Measurements from ENCODE around the gene GALR3. TPM values are rescaled to one million over a fixed set of nuclear protein-coding genes. Genes with fewer than 3 reads are reported as not detected.
A peak's percentile ranks its signal among the peaks of the same experiment; 100 is the strongest.

The GALR3 gene
- total RNA-seq, 1 experiment from 2014 or later: not detected

GRCh38 chr22:37824674-37825641 lies 1.8 kb downstream of the GALR3 start:
- DNase-seq: peak; percentile 91
- peak overlapping the region; percentile 50 for H3K4me3 ChIP-seq (ENCODE audit: insufficient read depth, low read depth, low read length)
- H3K36me3 ChIP-seq (replicated peaks; ENCODE audit: control insufficient read depth, insufficient read depth, low read length): no peaks in the 10 kb centered on the region
- peaks cover 34% of the 10 kb centered on the region for H3K27me3 ChIP-seq (ENCODE audit: control insufficient read depth, insufficient read depth, low read length)

DNA sequence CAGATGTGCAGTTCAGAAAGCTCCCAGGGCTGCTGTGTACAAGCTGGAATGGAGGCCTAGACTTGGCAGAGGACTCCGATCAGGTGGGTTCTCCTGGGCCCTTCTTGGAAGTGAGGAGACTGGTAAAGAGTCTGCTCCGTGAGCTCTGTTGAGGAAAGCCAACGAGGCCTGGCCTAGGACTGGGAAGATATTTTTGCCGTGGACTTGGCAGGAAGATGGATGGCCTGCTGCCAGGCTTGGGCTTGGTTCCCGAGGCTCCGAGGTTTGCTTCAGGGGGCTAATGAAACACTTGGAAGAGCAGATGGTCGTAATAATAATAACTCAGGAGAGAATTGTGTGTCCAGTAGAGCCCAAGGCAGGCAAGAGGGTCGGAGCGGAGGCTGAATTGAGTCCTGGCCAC lies 3.9 kb downstream of the GALR3 start:
- no peak overlapping the region for H3K4me3 ChIP-seq (ENCODE audit: insufficient read depth, low read depth, low read length)
- peaks cover 26% of the 10 kb centered on the region for H3K27me3 ChIP-seq (ENCODE audit: control insufficient read depth, insufficient read depth, low read length)
- peaks cover 6% of the 10 kb centered on the region for H3K36me3 ChIP-seq (replicated peaks; ENCODE audit: control insufficient read depth, insufficient read depth, low read length)
- DNase-seq: peak; percentile 36

GRCh38 chr22:37830093-37830842 lies 7.1 kb downstream of the GALR3 start:
- peak; percentile 54 for DNase-seq
- no peak overlapping the region for H3K4me3 ChIP-seq (ENCODE audit: insufficient read depth, low read depth, low read length)
- peaks cover 5% of the 10 kb centered on the region for H3K27me3 ChIP-seq (ENCODE audit: control insufficient read depth, insufficient read depth, low read length)
- peaks cover 11% of the 10 kb centered on the region for H3K36me3 ChIP-seq (replicated peaks; ENCODE audit: control insufficient read depth, insufficient read depth, low read length)

DNA sequence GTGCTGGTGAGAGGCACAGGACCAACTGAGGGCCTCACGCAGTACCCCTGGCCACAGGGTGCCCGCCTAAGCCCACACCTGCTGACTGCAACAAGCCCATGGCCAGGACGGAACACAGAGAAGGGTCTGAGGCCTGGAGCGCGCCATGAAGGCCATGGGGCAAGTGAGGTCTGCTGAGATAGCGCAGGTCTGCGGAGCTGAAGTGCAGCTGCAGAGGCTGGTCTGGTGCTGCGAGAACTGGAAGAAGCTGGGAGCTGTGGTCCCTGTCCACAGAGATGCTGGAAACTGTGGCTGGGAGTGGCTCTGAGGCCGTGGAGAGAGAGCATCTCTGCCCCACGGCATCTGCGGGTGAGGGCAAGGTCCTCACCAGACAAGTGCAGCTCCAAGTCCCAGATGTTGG lies 8.3 kb downstream of the GALR3 start:
- DNase-seq: no peak
- Histone ChIP-seq H3K36me3 (replicated peaks; ENCODE audit: control insufficient read depth, insufficient read depth, low read length) (peaks cover 11% of the 10 kb centered on the region), H3K4me3 (ENCODE audit: insufficient read depth, low read depth, low read length) (no peak overlapping the region), H3K27me3 (ENCODE audit: control insufficient read depth, insufficient read depth, low read length) (no peaks in the 10 kb centered on the region)

DNA sequence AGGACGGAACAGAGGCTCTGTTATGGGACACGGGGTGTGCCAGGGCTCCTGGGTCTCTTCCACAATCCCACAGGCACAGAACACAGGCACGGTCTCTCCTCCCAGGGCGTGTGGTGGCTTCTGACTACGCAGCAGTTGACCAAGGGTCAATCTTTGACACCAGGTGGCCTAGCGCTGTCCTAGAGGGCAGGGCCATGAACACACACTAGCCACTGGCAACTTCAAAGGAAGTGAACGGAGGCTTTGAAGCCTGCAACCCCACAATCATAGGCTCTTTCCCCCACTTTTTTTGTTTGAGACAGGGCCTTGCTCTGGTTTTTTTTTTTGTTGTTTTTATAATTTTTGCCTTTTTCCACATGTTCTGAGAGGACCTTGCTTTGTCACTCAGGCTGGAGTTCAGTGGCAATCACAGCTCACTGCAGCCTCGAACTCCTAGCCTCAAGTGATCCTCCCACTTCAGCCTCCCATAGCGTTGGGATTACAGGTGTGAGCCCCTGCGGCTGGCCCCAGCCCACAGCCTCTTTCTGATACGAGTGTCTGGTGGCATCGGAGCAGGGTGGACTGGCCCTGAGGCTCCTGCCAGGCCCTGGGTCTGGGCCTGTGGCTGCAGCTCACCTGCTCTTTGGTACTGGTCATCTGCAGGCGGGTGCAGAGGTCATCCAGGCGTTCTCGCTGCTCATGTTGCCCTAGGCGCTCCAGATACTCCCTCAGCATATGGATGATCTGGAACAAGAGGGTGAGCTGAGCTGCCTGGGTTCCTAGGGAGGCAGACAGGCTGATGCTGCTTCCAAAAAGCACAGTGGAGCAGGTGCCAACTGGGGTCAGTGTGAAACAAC lies 9.1 kb downstream of the GALR3 start:
- Histone ChIP-seq H3K36me3 (replicated peaks; ENCODE audit: control insufficient read depth, insufficient read depth, low read length) (peaks cover 11% of the 10 kb centered on the region), H3K4me3 (ENCODE audit: insufficient read depth, low read depth, low read length) (no peak overlapping the region), H3K27me3 (ENCODE audit: control insufficient read depth, insufficient read depth, low read length) (no peaks in the 10 kb centered on the region)
- no peak for DNase-seq

- Histone ChIP-seq H3K36me3 (replicated peaks; ENCODE audit: control insufficient read depth, insufficient read depth, low read length) (peaks cover 1% of the 10 kb centered on the region; the same call in 1 of the 2 replicates), H3K27me3 (ENCODE audit: control insufficient read depth, insufficient read depth, low read length) (no peaks in the 10 kb centered on the region), H3K4me3 (ENCODE audit: insufficient read depth, low read depth, low read length) (no peak overlapping the region)
- DNase-seq: no peak
Observed at GRCh38 chr22:37842015-37842793, 19.0 kb downstream of the GALR3 start.

DNA sequence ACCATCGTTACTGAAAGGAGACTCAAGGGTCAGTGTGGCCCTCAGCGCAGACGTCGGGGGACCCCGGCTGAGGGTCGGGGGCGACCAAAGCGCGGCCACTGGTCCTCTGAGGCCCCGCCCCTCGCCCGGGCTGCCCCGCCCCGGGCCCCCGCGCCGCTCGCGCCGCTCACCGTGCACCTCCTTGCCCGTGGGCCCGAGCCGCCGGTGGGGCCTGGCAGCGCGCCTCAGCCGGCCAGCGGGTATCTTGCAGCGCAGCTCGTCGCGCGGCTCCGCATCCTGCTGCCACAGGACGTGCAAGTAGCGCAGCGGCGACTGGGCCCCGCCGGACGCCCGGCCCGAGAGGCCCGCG lies 20.5 kb downstream of the GALR3 start:
- H3K27me3 ChIP-seq (ENCODE audit: control insufficient read depth, insufficient read depth, low read length): no peaks in the 10 kb centered on the region
- peak; percentile 90 for DNase-seq

DNA sequence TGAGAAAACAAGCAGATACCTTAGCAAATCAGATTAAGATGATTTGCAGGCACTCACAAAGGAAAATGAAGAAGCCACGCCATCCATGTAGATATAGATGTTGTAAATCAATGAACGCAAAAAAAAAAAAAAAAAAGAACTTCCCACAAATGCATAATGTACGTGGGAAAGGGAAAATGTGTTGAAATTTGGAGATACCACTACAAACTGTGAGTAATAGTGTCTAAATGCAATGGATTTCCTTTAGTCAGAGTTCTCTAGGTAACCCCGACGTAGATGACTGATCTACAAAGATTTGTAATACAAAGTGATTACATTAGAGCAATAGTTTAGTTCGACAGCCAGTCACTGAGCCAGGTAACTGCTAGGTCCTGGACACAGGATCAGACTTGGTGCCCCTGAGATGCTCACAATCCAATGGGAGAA lies 21.7 kb downstream of the GALR3 start:
- H3K4me3 ChIP-seq (ENCODE audit: insufficient read depth, low read depth, low read length): peak overlapping the region; percentile 16; the same call in 1 of the 2 replicates
- 0 out of 2 replicates have a peak, but pooled peaks cover under 1% of the 10 kb centered on the region for H3K36me3 ChIP-seq (replicated peaks; ENCODE audit: control insufficient read depth, insufficient read depth, low read length)
- H3K27me3 ChIP-seq (ENCODE audit: control insufficient read depth, insufficient read depth, low read length): no peaks in the 10 kb centered on the region
- no peak for DNase-seq

More for the DNA sequence above, 20.5 kb downstream of the GALR3 start:
- 0 out of 2 replicates have a peak, but pooled peaks cover 1% of the 10 kb centered on the region for H3K36me3 ChIP-seq (replicated peaks; ENCODE audit: control insufficient read depth, insufficient read depth, low read length)
- peak overlapping the region; percentile 75 for H3K4me3 ChIP-seq (ENCODE audit: insufficient read depth, low read depth, low read length)

GRCh38 chr22:37846433-37846832 lies 23.3 kb downstream of the GALR3 start:
- no peaks in the 10 kb centered on the region for H3K27me3 ChIP-seq (ENCODE audit: control insufficient read depth, insufficient read depth, low read length)
- H3K36me3 ChIP-seq (replicated peaks; ENCODE audit: control insufficient read depth, insufficient read depth, low read length): peaks cover 7% of the 10 kb centered on the region
- DNase-seq: no peak
- H3K4me3 ChIP-seq (ENCODE audit: insufficient read depth, low read depth, low read length): no peak overlapping the region

- DNase-seq: no peak
- H3K36me3 ChIP-seq (replicated peaks; ENCODE audit: control insufficient read depth, insufficient read depth, low read length): peaks cover 21% of the 10 kb centered on the region
- no peaks in the 10 kb centered on the region for H3K27me3 ChIP-seq (ENCODE audit: control insufficient read depth, insufficient read depth, low read length)
- peak overlapping the region; percentile 87 for H3K4me3 ChIP-seq (ENCODE audit: insufficient read depth, low read depth, low read length)
Observed at GRCh38 chr22:37848587-37849088, 25.5 kb downstream of the GALR3 start.

GRCh38 chr22:37849089-37849751 lies 26.0 kb downstream of the GALR3 start, which contains the start of gene EIF3L:
Gene EIF3L, plus strand, starts transcription at chr22:37849419. Its CDS starts 31 bp downstream, at chr22:37849450.
- DNase-seq: peak; percentile 97
- H3K36me3 ChIP-seq (replicated peaks; ENCODE audit: control insufficient read depth, insufficient read depth, low read length): peaks cover 26% of the 10 kb centered on the region
- H3K27me3 ChIP-seq (ENCODE audit: control insufficient read depth, insufficient read depth, low read length): no peaks in the 10 kb centered on the region
- peak within 1 kb of the TSS; percentile 87 for H3K4me3 ChIP-seq (ENCODE audit: insufficient read depth, low read depth, low read length)

DNA sequence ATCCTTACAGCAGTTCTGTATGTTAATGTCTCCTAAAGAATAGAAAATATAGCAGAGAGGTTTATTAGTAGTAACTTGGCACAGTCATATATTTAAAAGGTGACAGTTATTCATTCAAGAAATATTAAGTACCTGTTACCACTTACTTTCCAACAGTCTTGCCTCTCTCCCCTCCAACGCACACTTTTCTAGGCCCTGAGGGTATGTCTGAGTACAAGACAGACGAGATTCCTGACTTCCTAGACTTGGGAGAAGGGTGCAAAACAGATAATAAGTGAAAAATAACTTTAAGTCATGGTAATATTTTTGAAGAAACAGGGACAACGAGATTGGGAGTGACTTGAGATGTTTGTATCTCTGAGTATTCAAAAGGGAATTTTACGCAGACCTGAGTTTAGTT lies 27.6 kb downstream of the GALR3 start:
- DNase-seq: no peak
- no peaks in the 10 kb centered on the region for H3K27me3 ChIP-seq (ENCODE audit: control insufficient read depth, insufficient read depth, low read length)
- peaks cover 36% of the 10 kb centered on the region for H3K36me3 ChIP-seq (replicated peaks; ENCODE audit: control insufficient read depth, insufficient read depth, low read length)
- no peak overlapping the region for H3K4me3 ChIP-seq (ENCODE audit: insufficient read depth, low read depth, low read length)

DNA sequence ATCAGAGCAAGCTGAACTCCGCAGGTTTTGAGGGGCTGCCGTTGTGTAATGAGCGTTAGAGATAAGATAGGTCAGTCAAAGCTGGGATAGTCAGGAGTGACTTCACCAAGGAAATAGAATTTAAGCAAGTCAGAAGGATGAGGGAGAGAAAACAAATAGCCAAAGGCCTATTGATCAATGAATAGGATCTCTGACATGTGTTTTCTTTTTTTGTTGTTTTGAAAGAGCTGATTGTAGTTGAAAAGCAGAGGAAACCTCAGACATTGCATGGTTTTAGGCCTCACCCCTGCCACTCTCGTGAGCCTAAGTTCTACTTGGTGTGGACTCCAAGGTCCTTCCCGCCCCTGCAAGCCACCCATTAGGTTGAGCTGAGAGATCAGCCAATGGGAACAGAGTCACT lies 29.2 kb downstream of the GALR3 start:
- Histone ChIP-seq H3K4me3 (ENCODE audit: insufficient read depth, low read depth, low read length) (no peak overlapping the region), H3K27me3 (ENCODE audit: control insufficient read depth, insufficient read depth, low read length) (no peaks in the 10 kb centered on the region), H3K36me3 (replicated peaks; ENCODE audit: control insufficient read depth, insufficient read depth, low read length) (peaks cover 40% of the 10 kb centered on the region)
- no peak for DNase-seq
